GM23338 (cell line): ENCODE data around the gene ZBTB34. TPM values are rescaled to one million over a fixed set of nuclear protein-coding genes. Genes with fewer than 3 reads are reported as not detected.

ENCODE experiments used
- ATAC-seq: fragments of 200-7000 bp; cut with Tn5 transposase; 3 replicates; pipeline ENCODE4 v1.9.1; 2020
- DNase-seq: peaks from one replicate; pipeline ENCODE4 v3.0.0-alpha.2; 2015; ENCODE audit warnings: low spot score
- H2AFZ ChIP-seq: fragments of 200-600 bp; sonication (generic); 2 replicates; pipeline ENCODE4 v1.8.0; 2016; ENCODE audit warnings: antibody characterized with exemption, mild to moderate bottlenecking, moderate library complexity
- H3F3A ChIP-seq: fragments of 200-600 bp; sonication (generic); replicated peaks from 2 replicates; pipeline ENCODE4 v1.8.0; 2017; ENCODE audit warnings: antibody characterized with exemption, mixed run types, low read depth
- H3K27ac ChIP-seq: fragments of 200-600 bp; sonication (generic); 2 replicates; pipeline ENCODE4 v1.6.1; 2016; ENCODE audit warnings: low read depth
- H3K27me3 ChIP-seq: fragments of 200-600 bp; sonication (generic); 2 replicates; pipeline ENCODE4 v1.8.0; 2016; ENCODE audit warnings: mild to moderate bottlenecking, mixed run types, moderate library complexity; ENCODE audit not compliant: insufficient read depth
- H3K36me3 ChIP-seq: fragments of 200-600 bp; sonication (generic); 2 replicates; pipeline ENCODE4 v1.8.0; 2016; ENCODE audit warnings: mild to moderate bottlenecking; ENCODE audit not compliant: insufficient read depth
- H3K4me1 ChIP-seq: fragments of 200-600 bp; sonication (generic); 2 replicates; pipeline ENCODE4 v1.8.0; 2016; ENCODE audit warnings: mild to moderate bottlenecking, moderate library complexity; ENCODE audit not compliant: insufficient read depth
- H3K4me2 ChIP-seq: fragments of 200-600 bp; sonication (generic); 2 replicates; pipeline ENCODE4 v1.7.1; 2017; ENCODE audit warnings: mixed run types
- H3K4me3 ChIP-seq: fragments of 200-600 bp; sonication (generic); 2 replicates; pipeline ENCODE4 v1.6.1; 2016; ENCODE audit warnings: mixed run types
- H3K79me2 ChIP-seq: fragments of 200-600 bp; sonication (generic); replicated peaks from 2 replicates; pipeline ENCODE4 v1.8.0; 2017; ENCODE audit warnings: mild to moderate bottlenecking; ENCODE audit not compliant: insufficient read depth
- H3K9me2 ChIP-seq: fragments of 200-600 bp; sonication (generic); 2 replicates; pipeline ENCODE4 v1.8.0; 2017; ENCODE audit not compliant: insufficient read depth
- H4K20me1 ChIP-seq: fragments of 200-600 bp; sonication (generic); replicated peaks from 2 replicates; pipeline ENCODE4 v1.8.0; 2017; ENCODE audit warnings: mild to moderate bottlenecking; ENCODE audit not compliant: insufficient read depth
- H3K27ac Mint-ChIP-seq: 2 replicates; pipeline ENCODE4 v1.8.0; 2020; ENCODE audit warnings: inconsistent platforms, mild to moderate bottlenecking, moderate library complexity, mixed read lengths
- H3K27me3 Mint-ChIP-seq: 3 replicates; pipeline ENCODE4 v1.8.0; 2022; ENCODE audit warnings: low read depth, mild to moderate bottlenecking, moderate library complexity, mixed read lengths, inconsistent platforms; ENCODE audit not compliant: insufficient read depth, poor library complexity
- H3K36me3 Mint-ChIP-seq: 3 replicates; pipeline ENCODE4 v1.8.0; 2021; ENCODE audit warnings: low read depth, mild to moderate bottlenecking, inconsistent platforms, moderate library complexity, mixed read lengths
- H3K4me1 Mint-ChIP-seq: 3 replicates; pipeline ENCODE4 v1.8.0; 2020; ENCODE audit warnings: mild to moderate bottlenecking, inconsistent platforms, mixed read lengths
- H3K4me3 Mint-ChIP-seq: 3 replicates; pipeline ENCODE4 v1.8.0; 2021; ENCODE audit warnings: moderate library complexity, mild to moderate bottlenecking, inconsistent platforms, mixed read lengths
- H3K9me3 Mint-ChIP-seq: 3 replicates; pipeline ENCODE4 v1.8.0; 2020; ENCODE audit warnings: moderate library complexity, mild to moderate bottlenecking, inconsistent platforms, mixed read lengths
- CREB1 ChIP-seq: fragments of 250-450 bp; sonication (Bioruptor Pico); IDR thresholded peaks from 2 replicates; pipeline ENCODE4 v1.5.0; 2020; ENCODE audit warnings: low read depth, mild to moderate bottlenecking, moderate library complexity
- ETS1 ChIP-seq: IDR thresholded peaks from 2 replicates; pipeline ENCODE4 v1.6.1; 2016; ENCODE audit warnings: antibody characterized with exemption
- EZH2 ChIP-seq: fragments of 200-600 bp; sonication (generic); IDR thresholded peaks from one replicate; pipeline ENCODE4 v1.8.0; 2017; ENCODE audit warnings: antibody characterized with exemption, mild to moderate bottlenecking, low read depth; ENCODE audit not compliant: unreplicated experiment
- EZH2phosphoT487 ChIP-seq: fragments of 200-600 bp; sonication (generic); IDR thresholded peaks from one replicate; pipeline ENCODE4 v1.8.1; 2018; ENCODE audit warnings: antibody characterized with exemption; ENCODE audit not compliant: unreplicated experiment
- JUNB ChIP-seq: IDR thresholded peaks from one replicate; pipeline ENCODE4 v1.6.1; 2016; ENCODE audit warnings: antibody characterized with exemption; ENCODE audit not compliant: unreplicated experiment
- POLR2AphosphoS5 ChIP-seq: IDR thresholded peaks from 2 replicates; pipeline ENCODE4 v1.6.1; 2016; ENCODE audit warnings: antibody characterized with exemption, low read depth
- REST ChIP-seq: IDR thresholded peaks from one replicate; pipeline ENCODE4 v1.6.1; 2018; ENCODE audit warnings: antibody characterized with exemption; ENCODE audit not compliant: unreplicated experiment
- STAT1 ChIP-seq: IDR thresholded peaks from one replicate; pipeline ENCODE4 v1.6.1; 2016; ENCODE audit warnings: antibody characterized with exemption; ENCODE audit not compliant: unreplicated experiment
- ZNF114 ChIP-seq: fragments of 250-450 bp; sonication (Bioruptor Pico); IDR thresholded peaks from 2 replicates; pipeline ENCODE4 v1.5.0; 2020; ENCODE audit warnings: mild to moderate bottlenecking, moderate library complexity
- ZNF331 ChIP-seq: fragments of 250-450 bp; sonication (Bioruptor Pico); IDR thresholded peaks from 2 replicates; pipeline ENCODE4 v1.5.0; 2020; ENCODE audit warnings: low read depth, mild to moderate bottlenecking, moderate library complexity
- long read RNA-seq: library from polyadenylated mRNA; unstranded; transcript quantifications from one replicate; pipeline ENCODE4 v2.0.0, GENCODE V29; 2020; ENCODE audit not compliant: unreplicated experiment
- polyA plus RNA-seq: library from polyadenylated mRNA; unstranded; fragments of >200 nt; fragmentation: Nextera tagmentation; extraction: Ambion mirVana; gene quantifications from 2 replicates; pipeline ENCODE4 v1.2.1, GENCODE V29; 2016
- total RNA-seq: library from RNA; depleted of rRNA; stranded (reverse); fragments of >200 nt; shearing (Covaris generic); gene quantifications from 2 replicates; pipeline ENCODE4 v1.2.3, GENCODE V29; 2014; rRNA removed
- TF ChIP-seq, protein P1 (sequence below), 2 experiments: fragments of 200-600 bp in 1 of 2; sonication (generic) in 1 of 2; conservative IDR thresholded peaks; 2 replicates each; pipeline versions ENCODE4 v1.5.1 to v1.6.1; 2016 to 2017; ENCODE audit warnings: antibody characterized with exemption in 2 of 2, low read depth in 2 of 2, mild to moderate bottlenecking in 2 of 2, moderate library complexity in 1 of 2

ZBTB34 gene, protein sequence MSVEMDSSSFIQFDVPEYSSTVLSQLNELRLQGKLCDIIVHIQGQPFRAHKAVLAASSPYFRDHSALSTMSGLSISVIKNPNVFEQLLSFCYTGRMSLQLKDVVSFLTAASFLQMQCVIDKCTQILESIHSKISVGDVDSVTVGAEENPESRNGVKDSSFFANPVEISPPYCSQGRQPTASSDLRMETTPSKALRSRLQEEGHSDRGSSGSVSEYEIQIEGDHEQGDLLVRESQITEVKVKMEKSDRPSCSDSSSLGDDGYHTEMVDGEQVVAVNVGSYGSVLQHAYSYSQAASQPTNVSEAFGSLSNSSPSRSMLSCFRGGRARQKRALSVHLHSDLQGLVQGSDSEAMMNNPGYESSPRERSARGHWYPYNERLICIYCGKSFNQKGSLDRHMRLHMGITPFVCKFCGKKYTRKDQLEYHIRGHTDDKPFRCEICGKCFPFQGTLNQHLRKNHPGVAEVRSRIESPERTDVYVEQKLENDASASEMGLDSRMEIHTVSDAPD
- total RNA-seq (21.9 and 23.7 TPM in 2 replicates), polyA plus RNA-seq (5.5 and 6.4 TPM in 2 replicates)
- long read RNA-seq, full-length matches to known transcripts, result 2 of 3 reads
- long read RNA-seq, partial matches to known transcripts, result 0 of 3 reads
- long read RNA-seq, other reads (novel, unspliced or antisense), result 1 of 3 reads

GRCh38 chr9:126860077-126860756, at the start of gene ZBTB34:
ZBTB34 (plus strand) TSS chr9:126860639; CDS start chr9:126879400, 18,761 bp downstream.
- H3K36me3 Mint-ChIP-seq, result peaks cover 12% of the 10 kb centered on the region
- no peaks in the 10 kb centered on the region for H3K9me3 Mint-ChIP-seq
- Histone ChIP-seq H3K79me2 (peaks cover 43% of the 10 kb centered on the region), H3K4me2 (peak within 1 kb of the TSS; percentile 93), H3K36me3 (peaks cover 4% of the 10 kb centered on the region; the same call in 1 of the 2 replicates), H3K4me3 (peak within 1 kb of the TSS; percentile 79), H3K27me3 (no peaks in the 10 kb centered on the region), H3K9me2 (no peaks in the 10 kb centered on the region), H3F3A (0 out of 2 replicates have a peak, but pooled peaks cover 4% of the 10 kb centered on the region), H3K27ac (peak within 1 kb of the TSS; percentile 35; the same call in 1 of the 2 replicates), H2AFZ (peak within 1 kb of the TSS; percentile 91), H4K20me1 (peaks cover 32% of the 10 kb centered on the region; the same call in 1 of the 2 replicates), H3K4me1 (peaks cover 23% of the 10 kb centered on the region)
- peak within 1 kb of the TSS; percentile 84 for H3K4me3 Mint-ChIP-seq
- ATAC-seq, result peak; percentile 63
- peak; percentile 79 for DNase-seq
- H3K4me1 Mint-ChIP-seq, result peaks cover 34% of the 10 kb centered on the region
- H3K27ac Mint-ChIP-seq, result peak within 1 kb of the TSS; percentile 81
- peaks cover 13% of the 10 kb centered on the region for H3K27me3 Mint-ChIP-seq
- peak; percentile 71 for TF ChIP-seq POLR2AphosphoS5
- no peak for TF ChIP-seq JUNB
- TF ChIP-seq ETS1, result 0 out of 2 replicates have a peak, but pooled peaks have one; percentile 30
- no peak for TF ChIP-seq ZNF114 (CRISPR knock-in tag)
- TF ChIP-seq REST, result no peak
- TF ChIP-seq CREB1 (CRISPR knock-in tag), result peak; percentile 25; the same call in 1 of the 2 replicates
- no peak for TF ChIP-seq ZNF331 (CRISPR knock-in tag)
- TF ChIP-seq, protein P1, sequence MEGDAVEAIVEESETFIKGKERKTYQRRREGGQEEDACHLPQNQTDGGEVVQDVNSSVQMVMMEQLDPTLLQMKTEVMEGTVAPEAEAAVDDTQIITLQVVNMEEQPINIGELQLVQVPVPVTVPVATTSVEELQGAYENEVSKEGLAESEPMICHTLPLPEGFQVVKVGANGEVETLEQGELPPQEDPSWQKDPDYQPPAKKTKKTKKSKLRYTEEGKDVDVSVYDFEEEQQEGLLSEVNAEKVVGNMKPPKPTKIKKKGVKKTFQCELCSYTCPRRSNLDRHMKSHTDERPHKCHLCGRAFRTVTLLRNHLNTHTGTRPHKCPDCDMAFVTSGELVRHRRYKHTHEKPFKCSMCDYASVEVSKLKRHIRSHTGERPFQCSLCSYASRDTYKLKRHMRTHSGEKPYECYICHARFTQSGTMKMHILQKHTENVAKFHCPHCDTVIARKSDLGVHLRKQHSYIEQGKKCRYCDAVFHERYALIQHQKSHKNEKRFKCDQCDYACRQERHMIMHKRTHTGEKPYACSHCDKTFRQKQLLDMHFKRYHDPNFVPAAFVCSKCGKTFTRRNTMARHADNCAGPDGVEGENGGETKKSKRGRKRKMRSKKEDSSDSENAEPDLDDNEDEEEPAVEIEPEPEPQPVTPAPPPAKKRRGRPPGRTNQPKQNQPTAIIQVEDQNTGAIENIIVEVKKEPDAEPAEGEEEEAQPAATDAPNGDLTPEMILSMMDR (conservative IDR thresholded peaks at IDR 0.05; ENCODE audit: low read depth in 2 of 2), result peak; percentile 84 to 88
- TF ChIP-seq STAT1, result no peak
- no peak for TF ChIP-seq EZH2phosphoT487
- TF ChIP-seq EZH2, result no peak
